K562 (cell line): ENCODE results near the gene STX1B. TPM values are rescaled to one million over a fixed set of nuclear protein-coding genes. Genes with fewer than 3 reads are reported as not detected.

Source experiments
- ATAC-seq: fragments of 200-7000 bp; cut with Tn5 transposase; 3 replicates; pipeline ENCODE4 v1.9.1; 2020; ENCODE audit warnings: moderate library complexity
- BruUV-seq: library from RNA; stranded (reverse); fragments of 400-500 nt; replicated peaks from 2 replicates; lab custom pipeline; 2021; lab: Mats Ljungman, UMichigan
- CTCF ChIA-PET: fragments of 300-600 bp; formaldehyde crosslinking; extraction: SDS; loops from one replicate; lab custom pipeline; 2021; ENCODE audit warnings: low intra/inter-chr PET ratio; lab: Yijun Ruan, JAX
- POLR2A ChIA-PET: fragments of 300-600, 350-650 bp; sonication (Branson Sonifier 250); formaldehyde crosslinking; extraction: SDS; loops from one replicate; lab custom pipeline; 2021; ENCODE audit warnings: antibody characterized with exemption, inconsistent platforms; lab: Yijun Ruan, JAX
- DNase-seq, 4 experiments: peaks; one replicate each; pipeline versions ENCODE4 v3.0.0 to v3.0.0-alpha.2; 2011 to 2018; ENCODE audit warnings: low spot score in 3 of 4, mixed read lengths in 3 of 4; ENCODE audit errors: extremely low read depth in 1 of 4
- FAIRE-seq: peaks from 2 replicates; lab custom pipeline; 2011; peaks lifted over from hg19 to GRCh38; lab: Jason Lieb, UNC
- H2AFZ ChIP-seq: 2 replicates; pipeline ENCODE4 v1.6.0; 2011; ENCODE audit warnings: low read depth, low read length, control low read depth, inconsistent platforms
- H3K27ac ChIP-seq: fragments of 200-600 bp; 3 replicates; pipeline ENCODE4 v1.8.0; 2011; ENCODE audit warnings: low read depth, mild to moderate bottlenecking, control low read depth, inconsistent platforms, low read length, moderate library complexity, mixed read lengths; ENCODE audit errors: extremely low read depth
- H3K27me3 ChIP-seq, 2 experiments: fragments of 300-600 bp in 1 of 2; 2 replicates in 1 of 2; 3 replicates in 1 of 2; pipeline versions ENCODE4 v1.6.0 to v1.8.0; 2011; ENCODE audit warnings: inconsistent platforms in 2 of 2, low read length in 2 of 2, mild to moderate bottlenecking in 1 of 2, mixed read lengths in 1 of 2, moderate library complexity in 1 of 2; ENCODE audit not compliant: control insufficient read depth in 2 of 2, insufficient read depth in 2 of 2
- H3K36me3 ChIP-seq: fragments of 300-600 bp; 3 replicates; pipeline ENCODE4 v1.8.0; 2011; ENCODE audit warnings: mild to moderate bottlenecking, low read length, inconsistent platforms; ENCODE audit not compliant: control insufficient read depth, insufficient read depth
- H3K4me1 ChIP-seq, 2 experiments: fragments of 200-600 bp in 1 of 2; replicated peaks in 1 of 2; 2 replicates in 1 of 2; 3 replicates in 1 of 2; pipeline versions ENCODE4 v1.5.1 to v1.8.0; 2011; ENCODE audit warnings: inconsistent platforms in 2 of 2, low read length in 2 of 2, mild to moderate bottlenecking in 1 of 2, mixed read lengths in 1 of 2, moderate library complexity in 1 of 2; ENCODE audit not compliant: control insufficient read depth in 2 of 2, insufficient read depth in 2 of 2
- H3K4me2 ChIP-seq: 2 replicates; pipeline ENCODE4 v1.6.1; 2011; ENCODE audit warnings: low read length, control low read depth, inconsistent platforms, mixed read lengths; ENCODE audit not compliant: insufficient read depth
- H3K4me3 ChIP-seq: fragments of 200-600 bp; sonication (generic), shearing (Covaris generic); 2 replicates; pipeline ENCODE4 v1.5.1; 2016; ENCODE audit warnings: control low read depth, inconsistent platforms
- H3K79me2 ChIP-seq: fragments of 200-600 bp; 3 replicates; pipeline ENCODE4 v1.8.0; 2011; ENCODE audit warnings: low read length, inconsistent platforms; ENCODE audit not compliant: control insufficient read depth, insufficient read depth
- H3K9ac ChIP-seq, 2 experiments: 2 replicates each; pipeline versions ENCODE4 v1.6.0 to v1.6.1; 2011; ENCODE audit warnings: low read depth in 2 of 2, low read length in 2 of 2, control low read depth in 1 of 2, inconsistent platforms in 1 of 2, mild to moderate bottlenecking in 1 of 2, mixed read lengths in 1 of 2; ENCODE audit not compliant: insufficient read depth in 1 of 2
- H3K9me1 ChIP-seq: one replicate; pipeline ENCODE4 v1.6.0; 2011; ENCODE audit warnings: inconsistent platforms, mild to moderate bottlenecking, low read length, moderate library complexity; ENCODE audit not compliant: control insufficient read depth, insufficient read depth
- H3K9me3 ChIP-seq: replicated peaks from 2 replicates; pipeline ENCODE4 v1.5.1; 2011; ENCODE audit warnings: low read depth, low read length, inconsistent platforms; ENCODE audit not compliant: control insufficient read depth, insufficient read depth
- H4K20me1 ChIP-seq: replicated peaks from 2 replicates; pipeline ENCODE4 v1.6.1; 2011; ENCODE audit warnings: low read length, inconsistent platforms, mixed read lengths; ENCODE audit not compliant: control insufficient read depth, insufficient read depth
- HDAC3 ChIP-seq: fragments of 450-650 bp; IDR thresholded peaks from 2 replicates; pipeline ENCODE4 v1.6.1; 2018; ENCODE audit warnings: borderline replicate concordance, mild to moderate bottlenecking, moderate library complexity; ENCODE audit not compliant: partially characterized antibody
- JUND ChIP-seq, 2 experiments: IDR thresholded peaks; 2 replicates in 1 of 2; 3 replicates in 1 of 2; pipeline ENCODE4 v1.6.1; 2011; ENCODE audit warnings: borderline replicate concordance in 2 of 2, low read depth in 2 of 2, low read length in 2 of 2, improper control_type of control experiment in 1 of 2, missing biosample characterization in 1 of 2, missing genetic modification characterization in 1 of 2, missing genetic modification reagents in 1 of 2
- KDM5B ChIP-seq: fragments of 200-600 bp; sonication (generic); IDR thresholded peaks from 2 replicates; pipeline ENCODE4 v1.6.1; 2012; ENCODE audit warnings: low read depth, mild to moderate bottlenecking, moderate library complexity, low read length, control low read depth, inconsistent platforms; ENCODE audit not compliant: insufficient replicate concordance
- MXI1 ChIP-seq: IDR thresholded peaks from 2 replicates; pipeline ENCODE4 v1.6.1; 2011; ENCODE audit warnings: low read depth, mild to moderate bottlenecking, improper control_type of control experiment, low read length
- PML ChIP-seq: IDR thresholded peaks from 2 replicates; pipeline ENCODE4 v1.6.1; 2012; ENCODE audit warnings: low read length, inconsistent platforms
- SNRNP70 ChIP-seq: fragments of 200-400 bp; formaldehyde crosslinking; optimal IDR thresholded peaks from 2 replicates; pipeline ENCODE3; 2017; ENCODE audit warnings: low read depth, low read length
- STAT5B ChIP-seq: fragments of 250-450 bp; sonication (Bioruptor Pico); IDR thresholded peaks from 2 replicates; pipeline ENCODE4 v1.8.0; 2021; ENCODE audit warnings: mild to moderate bottlenecking, inconsistent platforms
- ZNF644 ChIP-seq: fragments of 200-800 bp; sonication (Bioruptor generic); IDR thresholded peaks from 2 replicates; pipeline ENCODE4 v1.6.1; 2016; ENCODE audit warnings: low read depth, missing genetic modification characterization, missing compliant biosample characterization
- ZNF764 ChIP-seq: fragments of 250-450 bp; sonication (Bioruptor Pico); IDR thresholded peaks from 2 replicates; pipeline ENCODE4 v1.4.0; 2020; ENCODE audit warnings: low read depth, mild to moderate bottlenecking, moderate library complexity
- WGBS: fragments of 100-300 bp; shearing (Covaris generic); methylation state at CpG from one replicate; pipeline ENCODE4 v1.1.6; 2016; ENCODE audit warnings: low coverage, mixed read lengths; ENCODE audit not compliant: insufficient coverage; ENCODE audit errors: missing lambda C conversion rate; 5-methylcytosine and 5-hydroxymethylcytosine counted together
- in situ Hi-C: fragments of 300-500 bp; cut with MboI; formaldehyde crosslinking; loops from 4 replicates; pipeline ENCODE4 v1.15.0; 2018; ENCODE audit warnings: inconsistent platforms, mixed read lengths
- intact Hi-C: fragments of 100-400 bp; cut with micrococcal nuclease; formaldehyde crosslinking; loops from 2 replicates; pipeline ENCODE4 v1.14.2; 2022
- polyA plus RNA-seq, 8 experiments: library from polyadenylated mRNA; depleted of rRNA in 4 of 8; stranded (reverse) in 5 of 8; unstranded in 3 of 8; fragments of >200 nt; fragmentation: Nextera tagmentation in 2 of 8; fragmentation: Illumina TruSeq in 1 of 8; extraction: Ambion mirVana in 2 of 8; extraction: Trizol in 1 of 8; gene quantifications; 2 replicates each; pipeline versions ENCODE4 v1.2.1 to v1.2.3, GENCODE V29; 2011 to 2014; ENCODE audit warnings: inconsistent platforms in 1 of 8, missing spikeins in 1 of 8
- total RNA-seq, 7 experiments: library from RNA; depleted of rRNA in 6 of 7; stranded (reverse); fragments of >200 nt in 6 of 7; fragmentation: Illumina TruSeq in 2 of 7; extraction: Trizol in 2 of 7; gene quantifications; 2 replicates each; pipeline versions ENCODE4 v1.2.1 to v1.2.3, GENCODE V29; 2011 to 2021; ENCODE audit warnings: low replicate concordance in 1 of 7

Gene STX1B
- total and polyA plus RNA-seq, 9 of the 15 experiments (the other 6 are each of a cell fraction or from before 2014, with no cell fraction given) = 0.07 to 2.5 (median 0.86) TPM

- TF ChIP-seq ZNF644 (tag) = no peak
- TF ChIP-seq HDAC3 = no peak
- no peak for TF ChIP-seq SNRNP70
- no peak for TF ChIP-seq ZNF764 (CRISPR knock-in tag)
- TF ChIP-seq JUND (IDR thresholded peaks at IDR 0.05; ENCODE audit: borderline replicate concordance, low read depth, low read length) = no peak
- no peak for TF ChIP-seq JUND (tag; IDR thresholded peaks at IDR 0.05; ENCODE audit: borderline replicate concordance, low read depth, low read length)
- no peak for TF ChIP-seq KDM5B
- TF ChIP-seq MXI1 = no peak
Observed at GRCh38 chr16:31043898-31044481, 33.6 kb upstream of the STX1B start (continued).

- in situ Hi-C loops = no loop called here
- ChIA-PET CTCF (interaction anchor here (0.6 kb wide), 1 partner anchor 57 kb away, joined by 3 read pairs; no protein-coding TSS in a partner anchor), POLR2A (interaction anchor here (0.6 to 1.0 kb wide), 5 partner anchors 12 to 146 kb away, joined by 3 to 5 read pairs (median 4); partner anchors contain the start of gene ZNF668)
- peaks cover 23% of the 10 kb centered on the region; the same call in 2 of the 3 replicates for H3K36me3 ChIP-seq
- FAIRE-seq = no peak
- no peak for TF ChIP-seq PML
- TF ChIP-seq STAT5B (CRISPR knock-in tag) = no peak
- intact Hi-C loops = no loop called here
- no peak overlapping the region for H2AFZ ChIP-seq
- no peaks in the 10 kb centered on the region for H3K9me3 ChIP-seq
- no peak overlapping the region for H3K27ac ChIP-seq
- no peaks in the 10 kb centered on the region for H3K79me2 ChIP-seq
- peaks cover 0 to 13% of the 10 kb centered on the region in 2 experiments; a peak in 2 of 5 replicates for H3K4me1 ChIP-seq
- ATAC-seq = no peak
- H3K4me2 ChIP-seq = no peak overlapping the region
- no peaks in the 10 kb centered on the region for H3K9me1 ChIP-seq
- no TSS peak for BruUV-seq
- no peaks in the 10 kb centered on the region for H3K27me3 ChIP-seq
- H3K9ac ChIP-seq = no peak overlapping the region
- H3K4me3 ChIP-seq = no peak overlapping the region
- WGBS = 50% methylated on average over 1 of the region's 1 CpG
- H4K20me1 ChIP-seq = no peaks in the 10 kb centered on the region
- DNase-seq = no peak
Observed at GRCh38 chr16:31043352-31043751, 32.9 kb upstream of the STX1B start.
